Astrocyte of the hippocampus (primary cell): ENCODE results near the gene STX5.
A peak's percentile ranks its signal among the peaks of the same experiment; 100 is the strongest.
"Not testable (repeated sequence)": the region's sequence is repeated elsewhere in the genome, so short reads cannot be mapped to it uniquely, and the experiment has no call there.

Experiments
- DNase-seq: peaks from one replicate; pipeline ENCODE4 v3.0.0; 2011; ENCODE audit warnings: low read depth, low spot score

Gene STX5

GRCh38 chr11:62831520-62832335 is at the start of gene STX5:
Gene STX5, minus strand, starts transcription at chr11:62832051. Its CDS starts 808 bp downstream, at chr11:62831243.
- DNase-seq = peak; percentile 100

GRCh38 chr11:62880803-62881578 is 49.1 kb upstream of the STX5 start, which contains the start of gene SLC3A2:
Gene SLC3A2, plus strand, starts transcription at chr11:62880896. Its CDS starts 128 bp downstream, at chr11:62881024.
- DNase-seq = peak; percentile 95

GRCh38 chr11:62880231-62880802 is 48.5 kb upstream of the STX5 start:
- peak; percentile 66 for DNase-seq

- DNase-seq = peak; percentile 35
Measured at GRCh38 chr11:62879235-62879978, 47.6 kb upstream of the STX5 start.

- no peak for DNase-seq
Measured at GRCh38 chr11:62876712-62877111, 44.9 kb upstream of the STX5 start.

GRCh38 chr11:62875698-62876478 is 44.0 kb upstream of the STX5 start:
- no peak for DNase-seq

- DNase-seq = no peak
Measured at GRCh38 chr11:62874851-62875250, 43.0 kb upstream of the STX5 start.

GRCh38 chr11:62865635-62866034 is 33.8 kb upstream of the STX5 start:
- DNase-seq = no peak

GRCh38 chr11:62863687-62864335 is 32.0 kb upstream of the STX5 start:
- no peak for DNase-seq

GRCh38 chr11:62861564-62862192 is 29.8 kb upstream of the STX5 start:
- not testable (repeated sequence) for DNase-seq

- DNase-seq = no peak
Measured at GRCh38 chr11:62860835-62861563, 29.1 kb upstream of the STX5 start.

- not testable (repeated sequence) for DNase-seq
Measured at GRCh38 chr11:62859281-62859703, 27.4 kb upstream of the STX5 start.

- no peak for DNase-seq
Measured at GRCh38 chr11:62858201-62858600, 26.4 kb upstream of the STX5 start.

- DNase-seq = no peak
Measured at GRCh38 chr11:62857541-62857982, 25.7 kb upstream of the STX5 start.

GRCh38 chr11:62856333-62856895 is 24.6 kb upstream of the STX5 start:
- DNase-seq = no peak

- peak; percentile 99 for DNase-seq
Measured at GRCh38 chr11:62855571-62856332, 23.9 kb upstream of the STX5 start.

GRCh38 chr11:62854825-62855570 is 23.1 kb upstream of the STX5 start:
- DNase-seq = no peak
